K562 (cell line): ENCODE results near the gene IFFO2. TPM values are rescaled to one million over a fixed set of nuclear protein-coding genes. Genes with fewer than 3 reads are reported as not detected.

ENCODE experiments used
- ADNP ChIP-seq: fragments of 200-800 bp; sonication (Bioruptor generic); IDR thresholded peaks from 2 replicates; pipeline ENCODE4 v1.6.1; 2016; ENCODE audit warnings: missing genetic modification characterization, missing compliant biosample characterization
- DMBX1 ChIP-seq: fragments of 250-450 bp; sonication (Bioruptor Pico); IDR thresholded peaks from 2 replicates; pipeline ENCODE4 v1.8.0; 2022; ENCODE audit warnings: inconsistent platforms, mild to moderate bottlenecking, moderate library complexity, borderline replicate concordance
- FOXK1 ChIP-seq: sonication (generic); formaldehyde crosslinking; IDR thresholded peaks from 2 replicates; pipeline ENCODE4 v1.8.0; 2022; ENCODE audit warnings: missing genetic modification reagents, mild to moderate bottlenecking, borderline replicate concordance
- HDGF ChIP-seq: fragments of 450-650 bp; IDR thresholded peaks from 2 replicates; pipeline ENCODE4 v1.6.1; 2016
- MBD2 ChIP-seq: sonication (generic); IDR thresholded peaks from 2 replicates; pipeline ENCODE4 v1.6.1; 2016; ENCODE audit warnings: low read depth, borderline replicate concordance
- SMARCA4 ChIP-seq: fragments of 450-650 bp; IDR thresholded peaks from 2 replicates; pipeline ENCODE4 v1.6.1; 2016
- TEAD4 ChIP-seq, 2 experiments: sonication (generic) in 1 of 2; formaldehyde crosslinking in 1 of 2; IDR thresholded peaks; 2 replicates each; pipeline versions ENCODE4 v1.6.1 to v1.8.0; 2012 to 2022; ENCODE audit warnings: borderline replicate concordance in 1 of 2, inconsistent platforms in 1 of 2, low read length in 1 of 2, mild to moderate bottlenecking in 1 of 2, missing genetic modification reagents in 1 of 2
- TRIM24 ChIP-seq, 2 experiments: fragments of 450-650 bp; IDR thresholded peaks; 2 replicates each; pipeline ENCODE4 v1.6.1; 2016
- ZNF140 ChIP-seq: fragments of 250-450 bp; sonication (Bioruptor Pico); IDR thresholded peaks from 2 replicates; pipeline ENCODE4 v1.8.0; 2021; ENCODE audit warnings: moderate library complexity, mild to moderate bottlenecking, inconsistent platforms
- polyA plus RNA-seq, 8 experiments: library from polyadenylated mRNA; depleted of rRNA in 4 of 8; stranded (reverse) in 5 of 8; unstranded in 3 of 8; fragments of >200 nt; fragmentation: Nextera tagmentation in 2 of 8; fragmentation: Illumina TruSeq in 1 of 8; extraction: Ambion mirVana in 2 of 8; extraction: Trizol in 1 of 8; gene quantifications; 2 replicates each; pipeline versions ENCODE4 v1.2.1 to v1.2.3, GENCODE V29; 2011 to 2014; ENCODE audit warnings: inconsistent platforms in 1 of 8, missing spikeins in 1 of 8
- total RNA-seq, 7 experiments: library from RNA; depleted of rRNA in 6 of 7; stranded (reverse); fragments of >200 nt in 6 of 7; fragmentation: Illumina TruSeq in 2 of 7; extraction: Trizol in 2 of 7; gene quantifications; 2 replicates each; pipeline versions ENCODE4 v1.2.1 to v1.2.3, GENCODE V29; 2011 to 2021; ENCODE audit warnings: low replicate concordance in 1 of 7
- TF ChIP-seq, protein P1 (sequence below): fragments of 250-450 bp; sonication (Bioruptor Pico); IDR thresholded peaks from 2 replicates; pipeline ENCODE4 v1.8.0; 2022; ENCODE audit warnings: moderate library complexity, mild to moderate bottlenecking, inconsistent platforms
- TF ChIP-seq, protein P2 (sequence below): fragments of 250-450 bp; sonication (Bioruptor Pico); IDR thresholded peaks from 2 replicates; pipeline ENCODE4 v1.5.1; 2021; ENCODE audit warnings: mild to moderate bottlenecking
- TF ChIP-seq, protein P3 (sequence below): fragments of 450-650 bp; IDR thresholded peaks from 2 replicates; pipeline ENCODE4 v1.7.0; 2016; ENCODE audit warnings: borderline replicate concordance

Gene IFFO2
- total and polyA plus RNA-seq, 9 of the 15 experiments (the other 6 are each of a cell fraction or from before 2014, with no cell fraction given) = 0.15 to 1.0 (median 0.44) TPM; not detected in 2

DNA sequence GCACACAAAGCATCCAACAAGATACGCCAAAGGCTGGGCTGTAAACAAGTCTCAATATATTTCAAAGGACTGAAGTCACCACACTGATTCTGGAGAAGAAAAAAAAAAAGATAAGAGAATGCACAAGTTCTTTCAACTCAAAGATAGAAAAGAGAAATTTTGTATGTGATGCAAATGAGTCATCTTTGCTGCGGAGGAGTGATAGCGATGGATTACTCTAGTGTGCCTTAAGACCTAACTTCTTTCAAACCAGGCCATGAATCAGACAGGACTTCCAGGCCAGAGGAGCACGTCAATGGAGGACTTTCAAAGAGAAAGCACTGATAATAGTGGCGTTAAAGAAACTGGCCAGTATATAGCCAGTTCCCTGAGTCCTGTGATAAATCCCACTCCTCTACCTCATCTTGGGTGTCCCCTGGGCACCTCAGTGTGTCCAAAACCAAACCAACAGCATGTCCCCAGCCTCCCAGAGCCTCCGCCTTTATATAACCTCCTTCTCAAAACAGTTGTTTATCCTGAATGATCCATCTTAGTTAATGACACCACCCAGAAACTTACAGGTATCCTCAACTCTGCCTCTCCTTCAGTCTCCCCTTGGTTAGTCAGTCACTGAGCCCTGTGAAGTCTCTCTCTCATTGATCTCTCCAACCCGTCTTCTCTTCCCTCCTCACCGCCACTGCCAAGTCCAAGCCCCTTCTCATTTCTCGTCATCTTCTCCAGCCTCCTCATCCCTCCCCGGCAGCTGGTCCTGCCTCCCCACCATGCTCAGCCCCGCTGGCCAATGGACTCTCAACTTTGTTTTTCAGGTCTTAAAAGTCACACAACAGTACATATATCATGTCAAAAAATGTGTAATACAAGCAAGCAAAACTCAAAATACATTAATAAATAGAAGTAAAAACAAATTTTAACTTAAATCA lies 47.2 kb upstream of the IFFO2 start (continued):
- peak; percentile 86 for TF ChIP-seq SMARCA4
- TF ChIP-seq, protein P1, sequence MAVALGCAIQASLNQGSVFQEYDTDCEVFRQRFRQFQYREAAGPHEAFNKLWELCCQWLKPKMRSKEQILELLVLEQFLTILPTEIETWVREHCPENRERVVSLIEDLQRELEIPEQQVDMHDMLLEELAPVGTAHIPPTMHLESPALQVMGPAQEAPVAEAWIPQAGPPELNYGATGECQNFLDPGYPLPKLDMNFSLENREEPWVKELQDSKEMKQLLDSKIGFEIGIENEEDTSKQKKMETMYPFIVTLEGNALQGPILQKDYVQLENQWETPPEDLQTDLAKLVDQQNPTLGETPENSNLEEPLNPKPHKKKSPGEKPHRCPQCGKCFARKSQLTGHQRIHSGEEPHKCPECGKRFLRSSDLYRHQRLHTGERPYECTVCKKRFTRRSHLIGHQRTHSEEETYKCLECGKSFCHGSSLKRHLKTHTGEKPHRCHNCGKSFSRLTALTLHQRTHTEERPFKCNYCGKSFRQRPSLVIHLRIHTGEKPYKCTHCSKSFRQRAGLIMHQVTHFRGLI (CRISPR knock-in tag) = no peak
- TF ChIP-seq, protein P2, sequence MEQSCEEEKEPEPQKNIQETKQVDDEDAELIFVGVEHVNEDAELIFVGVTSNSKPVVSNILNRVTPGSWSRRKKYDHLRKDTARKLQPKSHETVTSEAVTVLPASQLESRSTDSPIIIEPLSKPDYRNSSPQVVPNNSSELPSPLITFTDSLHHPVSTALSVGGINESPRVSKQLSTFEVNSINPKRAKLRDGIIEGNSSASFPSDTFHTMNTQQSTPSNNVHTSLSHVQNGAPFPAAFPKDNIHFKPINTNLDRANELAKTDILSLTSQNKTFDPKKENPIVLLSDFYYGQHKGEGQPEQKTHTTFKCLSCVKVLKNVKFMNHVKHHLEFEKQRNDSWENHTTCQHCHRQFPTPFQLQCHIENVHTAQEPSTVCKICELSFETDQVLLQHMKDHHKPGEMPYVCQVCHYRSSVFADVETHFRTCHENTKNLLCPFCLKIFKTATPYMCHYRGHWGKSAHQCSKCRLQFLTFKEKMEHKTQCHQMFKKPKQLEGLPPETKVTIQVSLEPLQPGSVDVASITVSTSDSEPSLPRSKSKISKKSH = no peak
- TF ChIP-seq HDGF = no peak
- 0 out of 2 replicates have a peak, but pooled peaks have one; percentile 26 for TF ChIP-seq TEAD4 (IDR thresholded peaks at IDR 0.05; ENCODE audit: low read length)
- TF ChIP-seq TEAD4 (CRISPR knock-in tag; IDR thresholded peaks at IDR 0.05; ENCODE audit: borderline replicate concordance) = no peak
- no peak for TF ChIP-seq ADNP (tag)
- TF ChIP-seq FOXK1 (CRISPR knock-in tag) = no peak
- TF ChIP-seq, protein P3, sequence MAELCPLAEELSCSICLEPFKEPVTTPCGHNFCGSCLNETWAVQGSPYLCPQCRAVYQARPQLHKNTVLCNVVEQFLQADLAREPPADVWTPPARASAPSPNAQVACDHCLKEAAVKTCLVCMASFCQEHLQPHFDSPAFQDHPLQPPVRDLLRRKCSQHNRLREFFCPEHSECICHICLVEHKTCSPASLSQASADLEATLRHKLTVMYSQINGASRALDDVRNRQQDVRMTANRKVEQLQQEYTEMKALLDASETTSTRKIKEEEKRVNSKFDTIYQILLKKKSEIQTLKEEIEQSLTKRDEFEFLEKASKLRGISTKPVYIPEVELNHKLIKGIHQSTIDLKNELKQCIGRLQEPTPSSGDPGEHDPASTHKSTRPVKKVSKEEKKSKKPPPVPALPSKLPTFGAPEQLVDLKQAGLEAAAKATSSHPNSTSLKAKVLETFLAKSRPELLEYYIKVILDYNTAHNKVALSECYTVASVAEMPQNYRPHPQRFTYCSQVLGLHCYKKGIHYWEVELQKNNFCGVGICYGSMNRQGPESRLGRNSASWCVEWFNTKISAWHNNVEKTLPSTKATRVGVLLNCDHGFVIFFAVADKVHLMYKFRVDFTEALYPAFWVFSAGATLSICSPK = no peak
- TF ChIP-seq DMBX1 (CRISPR knock-in tag) = no peak
- TF ChIP-seq TRIM24 (IDR thresholded peaks at IDR 0.05) = 0 out of 4 replicates have a peak, but pooled peaks of 1 of the 2 experiments have one; percentile 21
- TF ChIP-seq ZNF140 (CRISPR knock-in tag) = no peak
- TF ChIP-seq MBD2 = no peak
